Transverse colon (tissue), 4 donors: ENCODE data around the gene TMEM117. TPM values are rescaled to one million over a fixed set of nuclear protein-coding genes. Genes with fewer than 3 reads are reported as not detected.

Experiments
- DNase-seq: peaks from one replicate; pipeline ENCODE4 v3.0.0-alpha.2; 2019
- H3K27ac ChIP-seq, 4 donors: fragments of 200-600 bp; sonication (generic); 2 replicates each; pipeline ENCODE4 v1.5.1; 2016 to 2018; ENCODE audit warnings: inconsistent platforms in 4 of 4
- H3K27me3 ChIP-seq: fragments of 200-600 bp; sonication (generic); 2 replicates; pipeline ENCODE4 v1.5.1; 2017; ENCODE audit warnings: inconsistent platforms
- H3K36me3 ChIP-seq, 4 donors: fragments of 200-600 bp; sonication (generic); 2 replicates each; pipeline ENCODE4 v1.5.1; 2017 to 2019; ENCODE audit warnings: inconsistent platforms in 4 of 4
- H3K4me1 ChIP-seq, 4 donors: fragments of 200-600 bp; sonication (generic); 2 replicates each; pipeline ENCODE4 v1.5.1; 2017 to 2020; ENCODE audit warnings: inconsistent platforms in 4 of 4
- H3K4me3 ChIP-seq, 4 donors: fragments of 200-600 bp; sonication (generic); 1 replicate in 1 of 4; 2 replicates in 3 of 4; pipeline versions ENCODE4 v1.5.1 to v1.6.1; 2017 to 2019; ENCODE audit warnings: inconsistent platforms in 4 of 4
- H3K9me3 ChIP-seq, 2 donors: fragments of 200-600 bp; sonication (generic); 2 replicates each; pipeline ENCODE4 v1.5.1; 2017 to 2019; ENCODE audit warnings: inconsistent platforms in 2 of 2
- CTCF ChIP-seq, 5 experiments: fragments of 200-600 bp in 3 of 5; fragments of 450-650 bp in 2 of 5; sonication (generic) in 3 of 5; IDR thresholded peaks; 1 replicate in 2 of 5; 2 replicates in 3 of 5; pipeline ENCODE4 v1.5.1; 2016 to 2017; ENCODE audit warnings: antibody characterized with exemption in 5 of 5, inconsistent platforms in 3 of 5, mild to moderate bottlenecking in 2 of 5, moderate library complexity in 1 of 5
- EP300 ChIP-seq: sonication (generic); formaldehyde crosslinking; IDR thresholded peaks from one replicate; pipeline ENCODE4 v1.6.1; 2017; ENCODE audit warnings: antibody characterized with exemption, low read depth
- POLR2A ChIP-seq: fragments of 450-650 bp; IDR thresholded peaks from one replicate; pipeline ENCODE4 v1.6.1; 2016; ENCODE audit warnings: antibody characterized with exemption, mild to moderate bottlenecking, moderate library complexity
- POLR2AphosphoS5 ChIP-seq, 3 donors: sonication (generic); formaldehyde crosslinking; IDR thresholded peaks; one replicate each; pipeline ENCODE4 v1.6.1; 2016; ENCODE audit warnings: antibody characterized with exemption in 3 of 3
- WGBS, 2 donors: methylation state at CpG; one replicate each; pipeline ENCODE4 v1.1.5; 2018; ENCODE audit warnings: low coverage in 1 of 2; 5-methylcytosine and 5-hydroxymethylcytosine counted together
- in situ Hi-C, 4 donors: fragments of 200-750 bp; cut with MboI; loops; one replicate each; pipeline versions ENCODE4 v1.15.0 to v1.15.1; 2017; ENCODE audit warnings: low sequenced_read_pairs in 3 of 4, low pct_ligation_motif_present in 1 of 4, low pct_unique_long_range_greater_than_20kb in 1 of 4
- intact Hi-C: fragments of 100-400 bp; cut with DNase I; formaldehyde crosslinking; loops from one replicate; pipeline ENCODE4 v1.15.1; 2023; ENCODE audit warnings: low total_unique reads
- total RNA-seq, 4 donors: library from RNA; depleted of rRNA; stranded (reverse); fragments of >200 nt; gene quantifications; one replicate each; pipeline ENCODE4 v1.1.0, GENCODE V29; 2016

TMEM117 gene
- total RNA-seq, 4 donors from 2014 or later, result 0.40 to 92.8 (median 25.6) TPM

DNA sequence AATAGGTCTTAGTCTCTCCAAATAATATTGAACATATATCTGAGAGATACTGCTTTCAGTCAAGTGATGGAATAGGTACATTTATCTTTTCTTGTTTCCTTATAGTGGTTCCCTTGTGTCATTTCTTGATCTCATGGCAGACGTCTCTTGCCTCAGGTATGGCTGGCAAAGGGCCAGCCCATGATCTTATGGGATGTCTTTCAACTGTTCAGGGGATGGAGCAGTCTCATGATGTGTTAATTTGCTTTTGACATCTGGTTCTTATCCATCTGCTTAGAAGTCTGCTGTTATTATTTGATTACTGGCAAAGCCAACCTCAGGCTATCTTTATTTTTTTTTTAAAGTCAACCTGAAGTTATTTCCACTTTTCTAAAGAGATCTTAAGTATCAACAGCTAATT is 262.9 kb downstream of the TMEM117 start:
- H3K9me3 ChIP-seq, result no peaks in the 10 kb centered on the region
- no peaks in the 10 kb centered on the region for H3K4me1 ChIP-seq
- no peak for DNase-seq
- 69 to 100% methylated on average over 1 of the region's 1 CpG for WGBS, 2 donors
- H3K4me3 ChIP-seq, result no peak overlapping the region
- H3K36me3 ChIP-seq, result no peaks in the 10 kb centered on the region
- intact Hi-C loops (no loop called here), in situ Hi-C loops (no loop called here)
- no peaks in the 10 kb centered on the region for H3K27me3 ChIP-seq
- H3K27ac ChIP-seq, result no peak overlapping the region
- no peak for TF ChIP-seq CTCF (IDR thresholded peaks at IDR 0.05)
- TF ChIP-seq EP300, result no peak
- no peak for TF ChIP-seq POLR2AphosphoS5 (IDR thresholded peaks at IDR 0.05)
- no peak for TF ChIP-seq POLR2A

DNA sequence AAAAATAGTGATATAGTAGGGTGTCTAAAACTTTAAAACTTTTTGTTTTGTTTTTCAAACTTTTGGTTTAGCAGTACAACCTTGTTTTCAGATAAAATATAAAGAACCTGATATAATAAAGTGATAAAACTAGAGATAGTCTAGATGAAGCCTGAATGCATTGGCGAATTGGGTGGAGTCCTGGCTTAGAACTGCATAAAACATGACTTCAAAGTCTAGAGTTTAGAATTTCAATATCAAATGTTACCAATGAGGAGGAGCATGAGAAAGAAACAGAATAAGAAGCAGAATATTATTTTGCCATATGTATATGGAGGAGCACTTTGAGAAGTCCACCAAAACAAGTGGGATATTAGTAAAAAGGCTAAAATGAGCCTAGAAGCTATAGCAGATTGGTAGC is 263.6 kb downstream of the TMEM117 start:
- no peak for TF ChIP-seq POLR2A
- TF ChIP-seq EP300, result no peak
- TF ChIP-seq CTCF (IDR thresholded peaks at IDR 0.05), result no peak
- no peak for TF ChIP-seq POLR2AphosphoS5 (IDR thresholded peaks at IDR 0.05)
- intact Hi-C loops, result no loop called here
- Histone ChIP-seq H3K9me3 (no peaks in the 10 kb centered on the region), H3K36me3 (no peaks in the 10 kb centered on the region), H3K4me1 (no peaks in the 10 kb centered on the region), H3K4me3 (no peak overlapping the region), H3K27me3 (no peaks in the 10 kb centered on the region), H3K27ac (no peak overlapping the region)
- in situ Hi-C loops, result no loop called here
- 76 to 92% methylated on average over 1 of the region's 1 CpG for WGBS, 2 donors
- no peak for DNase-seq

GRCh38 chr12:44100264-44100663 is 264.4 kb downstream of the TMEM117 start:
- no peak for DNase-seq
- TF ChIP-seq POLR2AphosphoS5 (IDR thresholded peaks at IDR 0.05), result no peak
- in situ Hi-C loops, result no loop called here
- intact Hi-C loops, result no loop called here
- Histone ChIP-seq H3K27ac (no peak overlapping the region), H3K36me3 (no peaks in the 10 kb centered on the region), H3K4me1 (no peaks in the 10 kb centered on the region), H3K9me3 (no peaks in the 10 kb centered on the region), H3K27me3 (no peaks in the 10 kb centered on the region), H3K4me3 (no peak overlapping the region)
- 79 to 89% methylated on average over 2 of the region's 2 CpGs for WGBS, 2 donors

DNA sequence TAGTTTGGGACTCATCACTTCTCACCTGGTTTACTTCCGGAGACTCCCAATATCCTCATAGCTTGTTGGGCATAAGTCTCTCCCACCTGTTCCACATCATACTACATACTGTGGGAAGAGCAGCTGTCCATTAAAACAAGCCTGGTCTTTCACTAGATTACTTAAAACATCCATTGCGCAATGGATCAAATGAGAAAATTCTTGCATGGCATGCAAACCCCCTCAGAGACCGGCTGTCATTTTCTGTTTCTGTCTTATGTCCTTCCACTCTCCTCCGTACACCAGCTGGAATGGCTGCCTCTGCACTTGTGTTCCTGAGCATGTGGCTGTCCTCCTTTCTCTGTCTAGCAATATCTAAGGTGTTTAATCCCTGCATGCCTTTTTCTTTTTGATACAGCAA is 265.6 kb downstream of the TMEM117 start:
- in situ Hi-C loops, result no loop called here
- no peak for DNase-seq
- intact Hi-C loops, result no loop called here
- Histone ChIP-seq H3K27me3 (no peaks in the 10 kb centered on the region), H3K4me1 (no peaks in the 10 kb centered on the region), H3K27ac (no peak overlapping the region), H3K9me3 (no peaks in the 10 kb centered on the region), H3K4me3 (no peak overlapping the region), H3K36me3 (no peaks in the 10 kb centered on the region)
- no peak for TF ChIP-seq EP300
- no peak for TF ChIP-seq POLR2AphosphoS5 (IDR thresholded peaks at IDR 0.05)
- TF ChIP-seq CTCF (IDR thresholded peaks at IDR 0.05), result no peak
- no peak for TF ChIP-seq POLR2A
- 89 to 100% methylated on average over 4 of the region's 4 CpGs for WGBS, 2 donors

DNA sequence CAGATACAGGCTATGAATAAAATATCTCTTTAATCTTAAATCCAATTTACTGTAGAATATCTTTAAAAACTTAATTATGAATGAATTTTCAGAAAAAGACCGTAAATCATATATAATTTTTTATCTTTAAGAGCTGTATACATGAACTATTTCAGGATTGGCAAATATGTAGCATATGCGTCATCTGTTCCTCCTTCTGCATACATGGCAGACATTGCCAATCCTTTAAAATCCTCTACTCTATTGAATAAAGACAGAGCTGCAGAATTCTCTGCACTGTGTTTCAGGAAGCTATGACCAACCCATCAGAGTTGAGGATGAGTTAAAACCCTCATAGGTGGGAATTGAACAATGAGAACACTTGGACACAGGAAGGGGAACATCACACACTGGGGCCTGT is 279.0 kb downstream of the TMEM117 start:
- Histone ChIP-seq H3K27me3 (no peaks in the 10 kb centered on the region), H3K4me1 (no peaks in the 10 kb centered on the region), H3K4me3 (no peak overlapping the region), H3K9me3 (no peaks in the 10 kb centered on the region), H3K36me3 (no peaks in the 10 kb centered on the region), H3K27ac (no peak overlapping the region)
- DNase-seq, result no peak
- in situ Hi-C loops (no loop called here), intact Hi-C loops (no loop called here)
- WGBS, 2 donors, result 93 to 94% methylated on average over 2 of the region's 2 CpGs
- no peak for TF ChIP-seq POLR2AphosphoS5 (IDR thresholded peaks at IDR 0.05)
- no peak for TF ChIP-seq CTCF (IDR thresholded peaks at IDR 0.05)
- TF ChIP-seq EP300, result no peak
- TF ChIP-seq POLR2A, result no peak
